ENCODE measurements around the gene MYOT.

The MYOT gene

GRCh38 chr5:137932800-137933199, 65.1 kb downstream of the MYOT start:
- TF ChIP-seq POLR2AphosphoS5 (IDR thresholded peaks at IDR 0.05; ENCODE audit: low read depth) (no peak), GABPA (IDR thresholded peaks at IDR 0.05; ENCODE audit: low read depth) (no peak), REST (IDR thresholded peaks at IDR 0.05; ENCODE audit: insufficient replicate concordance, low read depth) (no peak)
- Histone ChIP-seq H3K27me3 (ENCODE audit: insufficient read depth, poor library complexity, severe bottlenecking) (no peaks in the 10 kb centered on the region), H3K4me3 (replicated peaks; ENCODE audit: insufficient read depth, low read length) (no peak overlapping the region), H3K27ac (replicated peaks) (no peak overlapping the region)
- no peak for DNase-seq (ENCODE audit: low read depth in 1 of 2, low spot score in 1 of 2)

GRCh38 chr5:137933491-137933911, 65.8 kb downstream of the MYOT start:
- no peak for TF ChIP-seq POLR2AphosphoS5 (IDR thresholded peaks at IDR 0.05; ENCODE audit: low read depth)
- TF ChIP-seq SPI1 (IDR thresholded peaks at IDR 0.05; ENCODE audit: borderline replicate concordance, low read depth): no peak
- TF ChIP-seq GABPA (IDR thresholded peaks at IDR 0.05; ENCODE audit: low read depth): no peak
- TF ChIP-seq CTCF (IDR thresholded peaks at IDR 0.05; ENCODE audit: insufficient read depth, low read length): no peak
- TF ChIP-seq REST (IDR thresholded peaks at IDR 0.05; ENCODE audit: insufficient replicate concordance, low read depth): no peak
- H3K27ac ChIP-seq (replicated peaks): no peak overlapping the region
- H3K27me3 ChIP-seq (ENCODE audit: insufficient read depth, poor library complexity, severe bottlenecking): no peaks in the 10 kb centered on the region
- H3K4me3 ChIP-seq (replicated peaks; ENCODE audit: insufficient read depth, low read length): no peak overlapping the region
- no peak for DNase-seq (ENCODE audit: low read depth in 1 of 2, low spot score in 1 of 2)

GRCh38 chr5:137935190-137935589, 67.5 kb downstream of the MYOT start:
- H3K27ac ChIP-seq (replicated peaks): no peak overlapping the region
- no peak for DNase-seq (ENCODE audit: low read depth in 1 of 2, low spot score in 1 of 2)
- no peak overlapping the region for H3K4me3 ChIP-seq (replicated peaks; ENCODE audit: insufficient read depth, low read length)
- H3K27me3 ChIP-seq (ENCODE audit: insufficient read depth, poor library complexity, severe bottlenecking): no peaks in the 10 kb centered on the region
- TF ChIP-seq GABPA (IDR thresholded peaks at IDR 0.05; ENCODE audit: low read depth): no peak
- TF ChIP-seq CTCF (IDR thresholded peaks at IDR 0.05; ENCODE audit: insufficient read depth, low read length): no peak
- TF ChIP-seq REST (IDR thresholded peaks at IDR 0.05; ENCODE audit: insufficient replicate concordance, low read depth): no peak
- no peak for TF ChIP-seq SPI1 (IDR thresholded peaks at IDR 0.05; ENCODE audit: borderline replicate concordance, low read depth)
- TF ChIP-seq POLR2AphosphoS5 (IDR thresholded peaks at IDR 0.05; ENCODE audit: low read depth): no peak

- Histone ChIP-seq H3K27me3 (ENCODE audit: insufficient read depth, poor library complexity, severe bottlenecking) (no peaks in the 10 kb centered on the region), H3K4me3 (replicated peaks; ENCODE audit: insufficient read depth, low read length) (no peak overlapping the region), H3K27ac (replicated peaks) (no peak overlapping the region)
- TF ChIP-seq REST (IDR thresholded peaks at IDR 0.05; ENCODE audit: insufficient replicate concordance, low read depth) (no peak), CTCF (IDR thresholded peaks at IDR 0.05; ENCODE audit: insufficient read depth, low read length) (no peak), SPI1 (IDR thresholded peaks at IDR 0.05; ENCODE audit: borderline replicate concordance, low read depth) (no peak), GABPA (IDR thresholded peaks at IDR 0.05; ENCODE audit: low read depth) (no peak), POLR2AphosphoS5 (IDR thresholded peaks at IDR 0.05; ENCODE audit: low read depth) (no peak)
- DNase-seq (ENCODE audit: low read depth in 1 of 2, low spot score in 1 of 2): no peak
Observed at GRCh38 chr5:137935694-137936093, 68.0 kb downstream of the MYOT start.

Data from HL-60 (cell line).